Measurements from ENCODE around the gene FAM241A. TPM values are rescaled to one million over a fixed set of nuclear protein-coding genes. Genes with fewer than 3 reads are reported as not detected.

FAM241A gene
- total and polyA plus RNA-seq, 2 donors (not counting 3 experiments of a cell fraction or from before 2014, with no cell fraction given) = 3.2 to 9.1 TPM

DNA sequence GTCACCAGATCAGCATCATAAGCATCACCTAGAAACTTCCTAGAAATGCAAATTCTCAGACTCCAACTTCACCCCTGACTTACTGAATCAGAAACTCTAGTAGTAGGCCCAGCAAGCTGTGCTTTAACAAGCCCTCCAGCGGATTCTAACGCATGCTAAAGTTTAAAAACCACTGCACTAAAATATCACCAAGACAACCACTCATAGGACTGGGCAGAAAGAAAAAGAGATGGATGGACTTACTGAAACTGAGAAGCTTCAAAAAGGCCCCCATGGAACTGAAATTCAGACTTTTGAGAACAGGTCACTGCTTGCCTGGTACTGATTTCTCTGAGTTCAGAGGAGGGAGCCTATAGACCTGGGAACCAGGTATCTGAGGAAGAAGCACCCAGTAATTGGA is 40.1 kb downstream of the FAM241A start:
- FAIRE-seq (no peak), DNase-seq (ENCODE audit: low read depth, low spot score) (no peak)
- no peaks in the 10 kb centered on the region for H3K4me1 ChIP-seq (ENCODE audit: control insufficient read depth, extremely low read depth, insufficient read depth, low read length)
- no peaks in the 10 kb centered on the region for H3K9me3 ChIP-seq (replicated peaks; ENCODE audit: control insufficient read depth, insufficient read depth, low read length)
- no TSS peak for BruUV-seq (replicated peaks)
- H3K36me3 ChIP-seq (ENCODE audit: control insufficient read depth in 2 of 2, extremely low read depth in 1 of 2, insufficient read depth in 2 of 2, low read length in 2 of 2) = no peaks in the 10 kb centered on the region
- ChIA-PET POLR2A (no interaction called here), CTCF (interaction anchor here (1.1 kb wide), 1 partner anchor 8 kb away, joined by 3 read pairs; no protein-coding TSS in a partner anchor)
- no peak overlapping the region for H3K4me3 ChIP-seq (replicated peaks in 1 of 3; ENCODE audit: insufficient read depth in 1 of 3, low read depth in 1 of 3, low read length in 3 of 3)
- H4K20me1 ChIP-seq (replicated peaks; ENCODE audit: control insufficient read depth, extremely low read depth, insufficient read depth, low read length) = no peaks in the 10 kb centered on the region
- no peak overlapping the region for H2AFZ ChIP-seq (ENCODE audit: low read depth, low read length)
- dilution Hi-C loops (cut with MboI; ENCODE audit: extremely low pct_ligation_motif_present, low sequenced_read_pairs) = no loop called here
- H3K79me2 ChIP-seq (ENCODE audit: control insufficient read depth, insufficient read depth, low read length) = peaks cover 8% of the 10 kb centered on the region
- H3K9me1 ChIP-seq (replicated peaks; ENCODE audit: control insufficient read depth, extremely low read depth, insufficient read depth, low read length) = no peaks in the 10 kb centered on the region
- no peak overlapping the region for H3K27ac ChIP-seq (ENCODE audit: insufficient read depth, low read depth, low read length)
- H3K4me2 ChIP-seq (ENCODE audit: insufficient read depth, low read length) = no peak overlapping the region
- H3K9ac ChIP-seq (replicated peaks; ENCODE audit: extremely low read depth, insufficient read depth, low read length) = no peak overlapping the region
- H3K27me3 ChIP-seq (ENCODE audit: control insufficient read depth in 2 of 2, insufficient read depth in 2 of 2, low read length in 2 of 2) = no peaks in the 10 kb centered on the region
- TF ChIP-seq JUN (IDR thresholded peaks at IDR 0.05; ENCODE audit: borderline replicate concordance, insufficient read depth, insufficient read length, low read depth) = no peak
- no peak for TF ChIP-seq EZH2 (IDR thresholded peaks at IDR 0.05; ENCODE audit: borderline replicate concordance, low read depth, low read length, severe bottlenecking)
- TF ChIP-seq, protein P1, sequence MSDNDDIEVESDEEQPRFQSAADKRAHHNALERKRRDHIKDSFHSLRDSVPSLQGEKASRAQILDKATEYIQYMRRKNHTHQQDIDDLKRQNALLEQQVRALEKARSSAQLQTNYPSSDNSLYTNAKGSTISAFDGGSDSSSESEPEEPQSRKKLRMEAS (IDR thresholded peaks at IDR 0.05; ENCODE audit: insufficient read depth, insufficient read length) = no peak
- intact Hi-C loops (cut with micrococcal nuclease) = loop anchor here (5.0 kb wide), 1 partner anchor 88 kb away; no protein-coding TSS in a partner anchor

- Histone ChIP-seq H2AFZ (ENCODE audit: low read depth, low read length) (no peak overlapping the region), H3K4me1 (ENCODE audit: control insufficient read depth, extremely low read depth, insufficient read depth, low read length) (no peaks in the 10 kb centered on the region), H3K9me1 (replicated peaks; ENCODE audit: control insufficient read depth, extremely low read depth, insufficient read depth, low read length) (no peaks in the 10 kb centered on the region), H3K36me3 (ENCODE audit: control insufficient read depth in 2 of 2, extremely low read depth in 1 of 2, insufficient read depth in 2 of 2, low read length in 2 of 2) (no peaks in the 10 kb centered on the region), H3K9ac (replicated peaks; ENCODE audit: extremely low read depth, insufficient read depth, low read length) (no peak overlapping the region), H3K79me2 (ENCODE audit: control insufficient read depth, insufficient read depth, low read length) (peaks cover 8% of the 10 kb centered on the region), H3K27ac (ENCODE audit: insufficient read depth, low read depth, low read length) (no peak overlapping the region), H4K20me1 (replicated peaks; ENCODE audit: control insufficient read depth, extremely low read depth, insufficient read depth, low read length) (no peaks in the 10 kb centered on the region), H3K27me3 (ENCODE audit: control insufficient read depth in 2 of 2, insufficient read depth in 2 of 2, low read length in 2 of 2) (no peaks in the 10 kb centered on the region), H3K9me3 (replicated peaks; ENCODE audit: control insufficient read depth, insufficient read depth, low read length) (no peaks in the 10 kb centered on the region), H3K4me2 (ENCODE audit: insufficient read depth, low read length) (no peak overlapping the region), H3K4me3 (replicated peaks in 1 of 3; ENCODE audit: insufficient read depth in 1 of 3, low read depth in 1 of 3, low read length in 3 of 3) (no peak overlapping the region)
- POLR2A ChIA-PET = no interaction called here
- no peak for DNase-seq (ENCODE audit: low read depth, low spot score)
- TF ChIP-seq JUN (IDR thresholded peaks at IDR 0.05; ENCODE audit: borderline replicate concordance, insufficient read depth, insufficient read length, low read depth) (no peak), CTCF (IDR thresholded peaks at IDR 0.05; ENCODE audit: extremely low read depth in 1 of 2, insufficient read depth in 1 of 2, low read depth in 1 of 2, low read length in 2 of 2) (no peak), GATA2 (IDR thresholded peaks at IDR 0.05; ENCODE audit: insufficient read depth, insufficient read length, low read depth, low read length) (no peak)
- TF ChIP-seq, protein P1 (IDR thresholded peaks at IDR 0.05; ENCODE audit: insufficient read depth, insufficient read length) = no peak
- FAIRE-seq = no peak
- intact Hi-C loops (cut with micrococcal nuclease) = loop anchor here (5.0 kb wide), 1 partner anchor 89 kb away; no protein-coding TSS in a partner anchor
- BruUV-seq (replicated peaks) = no TSS peak
- dilution Hi-C loops (cut with MboI; ENCODE audit: extremely low pct_ligation_motif_present, low sequenced_read_pairs) = no loop called here
- CTCF ChIA-PET = interaction anchor here (1.1 to 1.2 kb wide), 2 partner anchors 9 to 86 kb away, joined by 3 read pairs; no protein-coding TSS in a partner anchor
Observed at GRCh38 chr4:112185740-112186670, 40.8 kb downstream of the FAM241A start.

All from endothelial cell of umbilical vein (primary cell).